ENCODE data around the gene P4HA1.

- TF ChIP-seq, protein P1, sequence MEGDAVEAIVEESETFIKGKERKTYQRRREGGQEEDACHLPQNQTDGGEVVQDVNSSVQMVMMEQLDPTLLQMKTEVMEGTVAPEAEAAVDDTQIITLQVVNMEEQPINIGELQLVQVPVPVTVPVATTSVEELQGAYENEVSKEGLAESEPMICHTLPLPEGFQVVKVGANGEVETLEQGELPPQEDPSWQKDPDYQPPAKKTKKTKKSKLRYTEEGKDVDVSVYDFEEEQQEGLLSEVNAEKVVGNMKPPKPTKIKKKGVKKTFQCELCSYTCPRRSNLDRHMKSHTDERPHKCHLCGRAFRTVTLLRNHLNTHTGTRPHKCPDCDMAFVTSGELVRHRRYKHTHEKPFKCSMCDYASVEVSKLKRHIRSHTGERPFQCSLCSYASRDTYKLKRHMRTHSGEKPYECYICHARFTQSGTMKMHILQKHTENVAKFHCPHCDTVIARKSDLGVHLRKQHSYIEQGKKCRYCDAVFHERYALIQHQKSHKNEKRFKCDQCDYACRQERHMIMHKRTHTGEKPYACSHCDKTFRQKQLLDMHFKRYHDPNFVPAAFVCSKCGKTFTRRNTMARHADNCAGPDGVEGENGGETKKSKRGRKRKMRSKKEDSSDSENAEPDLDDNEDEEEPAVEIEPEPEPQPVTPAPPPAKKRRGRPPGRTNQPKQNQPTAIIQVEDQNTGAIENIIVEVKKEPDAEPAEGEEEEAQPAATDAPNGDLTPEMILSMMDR (IDR thresholded peaks at IDR 0.05) = no peak
- no peak for TF ChIP-seq POLR2A (IDR thresholded peaks at IDR 0.05)
These were observed 40.0 kb upstream of the P4HA1 start for GRCh38 chr10:73136627-73137026.
